H1 (cell line): ENCODE data around the gene PRR12. TPM values are rescaled to one million over a fixed set of nuclear protein-coding genes. Genes with fewer than 3 reads are reported as not detected.

ENCODE experiments used
- CTCF ChIA-PET: fragments of 300-600 bp; sonication (Branson Sonifier 250); formaldehyde crosslinking; loops from one replicate; lab custom pipeline; 2021; ENCODE audit not compliant: partially characterized antibody; lab: Charles Lee
- POLR2A ChIA-PET: fragments of 300-600 bp; sonication (Branson Sonifier 250); formaldehyde crosslinking; loops from one replicate; lab custom pipeline; 2021; ENCODE audit warnings: inconsistent platforms; ENCODE audit not compliant: partially characterized antibody; lab: Charles Lee
- DNase-seq, 2 experiments: peaks; one replicate each; pipeline versions ENCODE4 v3.0.0 to v3.0.0-alpha.2; 2010 to 2022; ENCODE audit warnings: low spot score in 2 of 2, low read depth in 1 of 2, mixed read lengths in 1 of 2
- FAIRE-seq: peaks from 2 replicates; lab custom pipeline; 2011; peaks lifted over from hg19 to GRCh38; lab: Jason Lieb, UNC
- H2AFZ ChIP-seq: 2 replicates; pipeline ENCODE4 v1.8.1; 2012; ENCODE audit warnings: low read length, inconsistent platforms
- H2AK5ac ChIP-seq: 2 replicates; pipeline ENCODE4 v1.6.1; 2013; ENCODE audit warnings: low read depth, low read length
- H2BK120ac ChIP-seq: replicated peaks from 2 replicates; pipeline ENCODE3; 2013; ENCODE audit warnings: low read depth, low read length, inconsistent platforms
- H2BK12ac ChIP-seq: 2 replicates; pipeline ENCODE4 v1.6.1; 2013; ENCODE audit warnings: low read depth, low read length
- H2BK15ac ChIP-seq: 2 replicates; pipeline ENCODE4 v1.6.1; 2013; ENCODE audit warnings: low read length
- H2BK20ac ChIP-seq: 2 replicates; pipeline ENCODE4 v1.6.1; 2013; ENCODE audit warnings: low read length
- H2BK5ac ChIP-seq: 2 replicates; pipeline ENCODE4 v1.6.1; 2013; ENCODE audit warnings: low read depth, low read length
- H3K14ac ChIP-seq: 2 replicates; pipeline ENCODE4 v1.6.1; 2013; ENCODE audit warnings: inconsistent platforms; ENCODE audit not compliant: insufficient read length
- H3K18ac ChIP-seq: 2 replicates; pipeline ENCODE4 v1.6.1; 2013; ENCODE audit warnings: low read length; ENCODE audit errors: extremely low read depth
- H3K23ac ChIP-seq: 2 replicates; pipeline ENCODE4 v1.6.1; 2013; ENCODE audit warnings: inconsistent platforms; ENCODE audit not compliant: insufficient read length
- H3K23me2 ChIP-seq: 2 replicates; pipeline ENCODE4 v1.6.1; 2013; ENCODE audit warnings: low read depth, low read length
- H3K27ac ChIP-seq: 2 replicates; pipeline ENCODE4 v1.6.1; 2011; ENCODE audit warnings: low read depth, low read length, inconsistent platforms
- H3K27me3 ChIP-seq, 4 experiments: replicated peaks in 1 of 4; 1 replicate in 1 of 4; 2 replicates in 3 of 4; pipeline versions ENCODE4 v1.6.1 to v1.8.1; 2011 to 2013; ENCODE audit warnings: low read length in 3 of 4, mild to moderate bottlenecking in 3 of 4, inconsistent platforms in 2 of 4, mixed read lengths in 2 of 4, moderate library complexity in 1 of 4; ENCODE audit not compliant: control insufficient read depth in 3 of 4, insufficient read depth in 3 of 4; ENCODE audit errors: extremely low read depth in 1 of 4
- H3K36me3 ChIP-seq, 4 experiments: 2 replicates each; pipeline versions ENCODE4 v1.6.1 to v1.8.1; 2011 to 2013; ENCODE audit warnings: mild to moderate bottlenecking in 4 of 4, low read length in 3 of 4, moderate library complexity in 2 of 4, control low read depth in 1 of 4, inconsistent platforms in 1 of 4; ENCODE audit not compliant: insufficient read depth in 4 of 4, control insufficient read depth in 2 of 4
- H3K4ac ChIP-seq: replicated peaks from 2 replicates; pipeline ENCODE3; 2013; ENCODE audit warnings: low read length, low read depth, mixed read lengths, inconsistent platforms; ENCODE audit not compliant: insufficient read length
- H3K4me1 ChIP-seq, 4 experiments: replicated peaks in 1 of 4; 1 replicate in 1 of 4; 2 replicates in 3 of 4; pipeline versions ENCODE4 v1.6.1 to v1.8.1; 2011 to 2013; ENCODE audit warnings: low read length in 3 of 4, inconsistent platforms in 2 of 4, mixed read lengths in 1 of 4; ENCODE audit not compliant: insufficient read depth in 4 of 4, control insufficient read depth in 3 of 4
- H3K4me2 ChIP-seq, 2 experiments: 2 replicates each; pipeline versions ENCODE4 v1.6.1 to v1.8.1; 2011 to 2013; ENCODE audit warnings: low read depth in 2 of 2, low read length in 2 of 2, control low read depth in 1 of 2, inconsistent platforms in 1 of 2, mild to moderate bottlenecking in 1 of 2; ENCODE audit not compliant: insufficient read depth in 1 of 2
- H3K4me3 ChIP-seq, 4 experiments: fragments of 200-600, 300-600 bp in 1 of 4; sonication (generic), shearing (Covaris generic), sonication (Bioruptor Twin) in 1 of 4; 2 replicates each; pipeline versions ENCODE4 v1.5.1 to v1.8.1; 2011 to 2016; ENCODE audit warnings: low read length in 4 of 4, low read depth in 3 of 4, control low read depth in 2 of 4, inconsistent platforms in 2 of 4, mild to moderate bottlenecking in 2 of 4, mixed read lengths in 1 of 4, moderate library complexity in 1 of 4; ENCODE audit not compliant: insufficient read depth in 2 of 4; ENCODE audit errors: extremely low read depth in 1 of 4
- H3K56ac ChIP-seq: replicated peaks from 2 replicates; pipeline ENCODE3; 2013; ENCODE audit warnings: low read depth, mild to moderate bottlenecking, mixed read lengths, low read length, inconsistent platforms; ENCODE audit not compliant: insufficient read length
- H3K79me1 ChIP-seq: 2 replicates; pipeline ENCODE4 v1.6.1; 2013; ENCODE audit warnings: low read depth, low read length, control low read depth
- H3K79me2 ChIP-seq, 2 experiments: 2 replicates each; pipeline versions ENCODE4 v1.6.1 to v1.8.1; 2012 to 2013; ENCODE audit warnings: low read length in 2 of 2, mild to moderate bottlenecking in 2 of 2, inconsistent platforms in 1 of 2; ENCODE audit not compliant: insufficient read depth in 2 of 2, control insufficient read depth in 1 of 2
- H3K9ac ChIP-seq, 4 experiments: replicated peaks in 1 of 4; 1 replicate in 1 of 4; 2 replicates in 3 of 4; pipeline versions ENCODE4 v1.6.1 to v1.8.1; 2011 to 2013; ENCODE audit warnings: low read depth in 3 of 4, low read length in 3 of 4, control low read depth in 2 of 4, mild to moderate bottlenecking in 2 of 4, moderate library complexity in 2 of 4, inconsistent platforms in 1 of 4; ENCODE audit errors: extremely low read depth in 1 of 4
- H3K9me3 ChIP-seq, 2 experiments: 2 replicates each; pipeline versions ENCODE4 v1.6.1 to v1.8.1; 2012 to 2013; ENCODE audit warnings: mild to moderate bottlenecking in 2 of 2, moderate library complexity in 2 of 2, control low read depth in 1 of 2, inconsistent platforms in 1 of 2, low read depth in 1 of 2, low read length in 1 of 2, mixed read lengths in 1 of 2; ENCODE audit not compliant: insufficient read depth in 2 of 2
- H4K20me1 ChIP-seq, 2 experiments: replicated peaks in 1 of 2; 2 replicates each; pipeline versions ENCODE3 to v1.8.1; 2011 to 2013; ENCODE audit warnings: inconsistent platforms in 2 of 2, low read length in 2 of 2, mild to moderate bottlenecking in 1 of 2; ENCODE audit not compliant: insufficient read depth in 2 of 2, control insufficient read depth in 1 of 2
- H4K5ac ChIP-seq: 2 replicates; pipeline ENCODE4 v1.6.1; 2013; ENCODE audit warnings: low read length, low read depth, mixed read lengths, inconsistent platforms; ENCODE audit not compliant: insufficient read length
- H4K8ac ChIP-seq: 2 replicates; pipeline ENCODE4 v1.8.0; 2013; ENCODE audit warnings: mild to moderate bottlenecking, moderate library complexity, low read length, inconsistent platforms; ENCODE audit not compliant: insufficient read depth; ENCODE audit errors: extremely low read depth
- H4K91ac ChIP-seq: replicated peaks from 2 replicates; pipeline ENCODE3; 2013; ENCODE audit warnings: low read length, mixed read lengths, inconsistent platforms; ENCODE audit not compliant: insufficient read length
- CTCF ChIP-seq, 3 experiments: IDR thresholded peaks; 1 replicate in 2 of 3; 2 replicates in 1 of 3; pipeline versions ENCODE4 v1.5.1 to v1.6.1; 2011; ENCODE audit warnings: low read length in 3 of 3, mild to moderate bottlenecking in 3 of 3, inconsistent platforms in 2 of 3, low read depth in 1 of 3, moderate library complexity in 1 of 3; ENCODE audit not compliant: insufficient read depth in 1 of 3; ENCODE audit errors: control extremely low read depth in 1 of 3
- KDM5A ChIP-seq: fragments of 200-600 bp; IDR thresholded peaks from 2 replicates; pipeline ENCODE4 v1.7.1; 2012; ENCODE audit warnings: mild to moderate bottlenecking, low read length, inconsistent platforms, mixed read lengths
- SP4 ChIP-seq: IDR thresholded peaks from 2 replicates; pipeline ENCODE4 v1.6.1; 2012; ENCODE audit warnings: low read length, inconsistent platforms
- TBP ChIP-seq: IDR thresholded peaks from 2 replicates; pipeline ENCODE4 v1.6.1; 2011; ENCODE audit warnings: low read depth, low read length, improper control_type of control experiment
- WGBS, 2 experiments: shearing (Covaris generic) in 1 of 2; methylation state at CpG; one replicate each; pipeline versions ENCODE4 v1.1.6 to v1.1.7; 2013 to 2015; ENCODE audit warnings: low lambda C conversion rate in 2 of 2, mixed read lengths in 2 of 2, inconsistent platforms in 1 of 2, low coverage in 1 of 2, missing lambda C conversion rate in 1 of 2; ENCODE audit not compliant: insufficient replicate concordance in 2 of 2, insufficient coverage in 1 of 2, insufficient read length in 1 of 2; ENCODE audit errors: extremely low coverage in 1 of 2, missing lambda C conversion rate in 1 of 2; 5-methylcytosine and 5-hydroxymethylcytosine counted together
- polyA plus RNA-seq, 7 experiments: library from polyadenylated mRNA; depleted of rRNA in 3 of 7; stranded (reverse) in 5 of 7; unstranded in 2 of 7; fragments of >200 nt in 5 of 7; fragments of 200-250 nt in 2 of 7; gene quantifications; 1 replicate in 5 of 7; 2 replicates in 1 of 7; 4 replicates in 1 of 7; pipeline versions ENCODE4 v1.2.1 to v1.2.3, GENCODE V29; 2011 to 2013; ENCODE audit warnings: missing spikeins in 2 of 7, mixed read lengths in 2 of 7
- total RNA-seq: library from RNA; stranded (reverse); fragmentation: NEBNext Ultra II Directional; extraction: Animal tissue kit (Norgen Biotek cat#: 25700); gene quantifications from 2 replicates; pipeline ENCODE4 v1.2.1, GENCODE V29; 2021

Gene PRR12
- total and polyA plus RNA-seq, 2 of the 8 experiments (the other 6 are each of a cell fraction or from before 2014, with no cell fraction given): 2.5 to 59.4 TPM

GRCh38 chr19:49624967-49625910, 34.3 kb downstream of the PRR12 start:
- no peak overlapping the region for H4K91ac ChIP-seq
- FAIRE-seq (no peak), DNase-seq (no peak)
- peaks cover 5 to 38% (median 16%) of the 10 kb centered on the region in 4 experiments; a peak in 7 of 8 replicates for H3K36me3 ChIP-seq
- H3K9ac ChIP-seq: no peak overlapping the region
- H3K23me2 ChIP-seq: no peaks in the 10 kb centered on the region
- no peaks in the 10 kb centered on the region; the same call in 1 of the 2 replicates for H3K79me1 ChIP-seq
- H3K27me3 ChIP-seq: no peaks in the 10 kb centered on the region
- H3K9me3 ChIP-seq: no peaks in the 10 kb centered on the region
- H3K56ac ChIP-seq: no peak overlapping the region
- H3K27ac ChIP-seq: no peak overlapping the region
- H4K20me1 ChIP-seq: peaks cover 3 to 12% of the 10 kb centered on the region in 2 experiments
- no peak overlapping the region for H3K18ac ChIP-seq
- no peak overlapping the region for H3K23ac ChIP-seq
- H2AK5ac ChIP-seq: no peak overlapping the region
- no peak overlapping the region for H2BK5ac ChIP-seq
- no peak overlapping the region for H2BK15ac ChIP-seq
- no peak overlapping the region for H3K4me2 ChIP-seq
- no peak overlapping the region for H3K4ac ChIP-seq
- no peak for TF ChIP-seq CTCF (IDR thresholded peaks at IDR 0.05; ENCODE audit: control extremely low read depth in 1 of 3, insufficient read depth in 1 of 3, low read depth in 1 of 3, low read length in 3 of 3)
- no peak for TF ChIP-seq TBP
- no peak for TF ChIP-seq SP4
- no peak for TF ChIP-seq KDM5A
- CTCF ChIA-PET: interaction anchor here (0.6 to 1.5 kb wide), 3 partner anchors 36 to 55 kb away, joined by 3 read pairs; no protein-coding TSS in a partner anchor
- no peak overlapping the region for H4K5ac ChIP-seq
- H3K4me1 ChIP-seq: no peaks in the 10 kb centered on the region
- no peak overlapping the region for H3K4me3 ChIP-seq
- WGBS, 2 experiments: 95% methylated on average over 17 of the region's 27 CpGs; no CpG with 5 or more reads in 1 of the 2 experiments
- H2BK120ac ChIP-seq: no peak overlapping the region
- H2BK20ac ChIP-seq: no peak overlapping the region
- peak overlapping the region; percentile 57; the same call in 1 of the 2 replicates for H4K8ac ChIP-seq
- no peak overlapping the region for H3K14ac ChIP-seq
- POLR2A ChIA-PET: interaction anchor here (0.7 to 50.7 kb wide), 7 partner anchors 10 to 51 kb away, joined by 3 to 840 read pairs (median 4); partner anchors contain the start of genes PRMT1, PRR12 and RRAS
- no peak overlapping the region for H2AFZ ChIP-seq
- H3K79me2 ChIP-seq: no peaks in the 10 kb centered on the region
- no peak overlapping the region for H2BK12ac ChIP-seq
